ENCODE measurements around the gene ZNF79. TPM values are rescaled to one million over a fixed set of nuclear protein-coding genes. Genes with fewer than 3 reads are reported as not detected.

Gene ZNF79
- total RNA-seq, 1 donor: 11.9 TPM

DNA sequence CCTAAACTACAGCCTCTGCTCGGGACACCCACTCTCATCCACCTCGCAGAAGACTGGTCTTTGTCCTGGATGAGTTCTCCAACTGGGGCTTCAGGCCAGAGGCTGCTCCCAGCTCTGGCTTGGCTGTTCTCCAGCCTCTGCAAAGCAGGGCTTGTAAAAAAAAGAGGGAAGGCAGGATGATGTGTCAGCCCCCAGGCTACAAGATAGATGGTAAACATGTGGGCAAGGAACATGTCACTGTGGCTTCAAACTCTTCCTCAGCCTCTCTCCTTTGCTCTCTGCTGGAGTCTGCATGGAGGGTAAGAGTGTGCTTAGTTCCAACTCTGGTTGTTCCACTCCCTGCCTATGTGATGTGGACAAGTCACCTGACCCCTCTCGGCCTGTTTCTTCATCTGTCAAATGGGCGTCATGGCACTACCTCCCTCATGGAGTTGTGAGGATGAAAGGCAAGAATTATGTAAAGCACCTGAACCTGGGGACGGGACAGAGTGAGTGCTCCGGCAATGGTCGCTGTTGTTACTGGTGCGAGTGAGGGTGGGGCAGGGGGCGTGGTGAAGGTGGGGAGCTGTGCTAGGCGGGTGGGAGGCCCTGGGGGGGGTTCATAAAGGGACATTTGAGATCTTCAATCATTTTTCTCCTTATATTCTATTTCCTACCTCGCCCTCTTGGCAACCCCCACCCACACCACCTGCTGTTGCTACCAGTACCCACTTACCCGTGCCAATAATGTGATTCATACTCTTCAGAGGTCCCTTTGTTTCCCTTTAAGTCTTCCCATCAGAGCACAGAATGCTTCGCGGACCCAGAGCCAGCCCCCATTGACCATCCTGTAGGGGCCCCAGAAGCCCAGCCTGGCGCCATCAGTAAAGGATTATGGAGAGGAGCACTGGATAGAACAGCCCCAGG lies 6.8 kb upstream of the ZNF79 start:
- no peaks in the 10 kb centered on the region for H3K36me3 ChIP-seq (ENCODE audit: insufficient read depth, low read length)
- DNase-seq (ENCODE audit: insufficient read length, low spot score, missing footprints): no peak
- peaks cover 3% of the 10 kb centered on the region for H3K79me2 ChIP-seq (ENCODE audit: insufficient read depth, low read length)
- no peaks in the 10 kb centered on the region for H3K9me3 ChIP-seq (ENCODE audit: low read depth, low read length)
- no peak overlapping the region for H3K4me2 ChIP-seq (ENCODE audit: insufficient read depth, low read length)
- H4K20me1 ChIP-seq (ENCODE audit: insufficient read depth, low read length): peaks cover 2% of the 10 kb centered on the region
- TF ChIP-seq, protein P1, sequence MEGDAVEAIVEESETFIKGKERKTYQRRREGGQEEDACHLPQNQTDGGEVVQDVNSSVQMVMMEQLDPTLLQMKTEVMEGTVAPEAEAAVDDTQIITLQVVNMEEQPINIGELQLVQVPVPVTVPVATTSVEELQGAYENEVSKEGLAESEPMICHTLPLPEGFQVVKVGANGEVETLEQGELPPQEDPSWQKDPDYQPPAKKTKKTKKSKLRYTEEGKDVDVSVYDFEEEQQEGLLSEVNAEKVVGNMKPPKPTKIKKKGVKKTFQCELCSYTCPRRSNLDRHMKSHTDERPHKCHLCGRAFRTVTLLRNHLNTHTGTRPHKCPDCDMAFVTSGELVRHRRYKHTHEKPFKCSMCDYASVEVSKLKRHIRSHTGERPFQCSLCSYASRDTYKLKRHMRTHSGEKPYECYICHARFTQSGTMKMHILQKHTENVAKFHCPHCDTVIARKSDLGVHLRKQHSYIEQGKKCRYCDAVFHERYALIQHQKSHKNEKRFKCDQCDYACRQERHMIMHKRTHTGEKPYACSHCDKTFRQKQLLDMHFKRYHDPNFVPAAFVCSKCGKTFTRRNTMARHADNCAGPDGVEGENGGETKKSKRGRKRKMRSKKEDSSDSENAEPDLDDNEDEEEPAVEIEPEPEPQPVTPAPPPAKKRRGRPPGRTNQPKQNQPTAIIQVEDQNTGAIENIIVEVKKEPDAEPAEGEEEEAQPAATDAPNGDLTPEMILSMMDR (IDR thresholded peaks at IDR 0.05; ENCODE audit: extremely low read depth, low read depth, low read length): no peak
- peaks cover 3% of the 10 kb centered on the region for H3K4me1 ChIP-seq (ENCODE audit: insufficient read depth, low read length)
- no peak overlapping the region for H3K4me3 ChIP-seq (ENCODE audit: insufficient read depth, low read length)
- no peak overlapping the region for H3K27ac ChIP-seq (ENCODE audit: low read depth, low read length)
- no peaks in the 10 kb centered on the region for H3K27me3 ChIP-seq (ENCODE audit: insufficient read depth, low read length)
- H2AFZ ChIP-seq (ENCODE audit: low read length): no peak overlapping the region

DNA sequence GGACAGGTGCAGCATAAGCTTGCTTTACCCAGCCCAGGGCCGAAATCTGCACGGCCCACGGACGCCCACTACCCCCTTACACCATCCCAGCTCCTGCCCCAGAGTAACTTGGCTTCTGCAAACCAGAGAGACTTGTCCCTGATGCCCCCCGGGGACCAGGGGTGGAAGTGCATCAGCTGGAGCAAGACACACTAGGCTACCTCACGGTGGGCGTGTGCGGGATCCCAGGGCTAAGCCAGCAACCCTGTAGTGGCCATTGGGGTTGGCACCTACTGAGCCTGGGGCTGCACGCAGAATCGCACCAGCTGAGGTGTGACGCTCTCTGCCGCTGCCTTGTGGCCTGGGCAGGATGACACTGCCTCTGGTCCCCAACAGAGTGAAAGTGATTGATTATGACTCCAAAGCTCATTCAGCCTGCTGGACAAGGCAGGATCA lies 6.1 kb upstream of the ZNF79 start:
- TF ChIP-seq, protein P1 (IDR thresholded peaks at IDR 0.05; ENCODE audit: extremely low read depth, low read depth, low read length): peak; percentile 19
- no peak overlapping the region for H3K27ac ChIP-seq (ENCODE audit: low read depth, low read length)
- no peak for DNase-seq (ENCODE audit: insufficient read length, low spot score, missing footprints)
- peaks cover 9% of the 10 kb centered on the region for H3K79me2 ChIP-seq (ENCODE audit: insufficient read depth, low read length)
- peaks cover 2% of the 10 kb centered on the region for H4K20me1 ChIP-seq (ENCODE audit: insufficient read depth, low read length)
- no peak overlapping the region for H3K4me3 ChIP-seq (ENCODE audit: insufficient read depth, low read length)
- H3K36me3 ChIP-seq (ENCODE audit: insufficient read depth, low read length): no peaks in the 10 kb centered on the region
- H3K27me3 ChIP-seq (ENCODE audit: insufficient read depth, low read length): no peaks in the 10 kb centered on the region
- no peak overlapping the region for H2AFZ ChIP-seq (ENCODE audit: low read length)
- no peak overlapping the region for H3K4me2 ChIP-seq (ENCODE audit: insufficient read depth, low read length)
- H3K4me1 ChIP-seq (ENCODE audit: insufficient read depth, low read length): peaks cover 9% of the 10 kb centered on the region
- H3K9me3 ChIP-seq (ENCODE audit: low read depth, low read length): no peaks in the 10 kb centered on the region

DNA sequence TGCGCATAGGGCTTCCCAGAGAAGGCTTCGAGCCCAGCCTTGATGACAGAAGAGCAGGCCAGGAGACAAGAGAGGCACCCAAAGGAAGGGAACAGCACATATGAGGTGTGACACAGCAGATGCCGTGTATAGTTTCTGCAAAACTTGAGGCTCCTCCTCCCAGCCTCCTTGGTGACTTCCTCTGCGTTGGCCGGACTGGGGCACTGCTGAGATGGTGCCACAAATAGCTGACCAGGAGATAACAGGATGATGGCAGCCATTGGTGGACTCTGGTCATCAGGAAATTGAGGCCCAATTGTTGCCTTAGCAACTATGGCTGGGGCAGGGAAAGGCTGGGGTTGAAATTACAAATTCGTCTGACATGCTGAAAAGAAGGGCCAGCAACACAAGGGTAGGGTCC lies 4.8 kb upstream of the ZNF79 start:
- H2AFZ ChIP-seq (ENCODE audit: low read length): no peak overlapping the region
- H3K4me1 ChIP-seq (ENCODE audit: insufficient read depth, low read length): peaks cover 14% of the 10 kb centered on the region
- TF ChIP-seq, protein P1 (IDR thresholded peaks at IDR 0.05; ENCODE audit: extremely low read depth, low read depth, low read length): no peak
- H4K20me1 ChIP-seq (ENCODE audit: insufficient read depth, low read length): peaks cover 2% of the 10 kb centered on the region
- H3K79me2 ChIP-seq (ENCODE audit: insufficient read depth, low read length): peaks cover 14% of the 10 kb centered on the region
- H3K4me3 ChIP-seq (ENCODE audit: insufficient read depth, low read length): no peak overlapping the region
- no peaks in the 10 kb centered on the region for H3K36me3 ChIP-seq (ENCODE audit: insufficient read depth, low read length)
- H3K9me3 ChIP-seq (ENCODE audit: low read depth, low read length): no peaks in the 10 kb centered on the region
- H3K4me2 ChIP-seq (ENCODE audit: insufficient read depth, low read length): no peak overlapping the region
- no peaks in the 10 kb centered on the region for H3K27me3 ChIP-seq (ENCODE audit: insufficient read depth, low read length)
- no peak for DNase-seq (ENCODE audit: insufficient read length, low spot score, missing footprints)
- no peak overlapping the region for H3K27ac ChIP-seq (ENCODE audit: low read depth, low read length)

DNA sequence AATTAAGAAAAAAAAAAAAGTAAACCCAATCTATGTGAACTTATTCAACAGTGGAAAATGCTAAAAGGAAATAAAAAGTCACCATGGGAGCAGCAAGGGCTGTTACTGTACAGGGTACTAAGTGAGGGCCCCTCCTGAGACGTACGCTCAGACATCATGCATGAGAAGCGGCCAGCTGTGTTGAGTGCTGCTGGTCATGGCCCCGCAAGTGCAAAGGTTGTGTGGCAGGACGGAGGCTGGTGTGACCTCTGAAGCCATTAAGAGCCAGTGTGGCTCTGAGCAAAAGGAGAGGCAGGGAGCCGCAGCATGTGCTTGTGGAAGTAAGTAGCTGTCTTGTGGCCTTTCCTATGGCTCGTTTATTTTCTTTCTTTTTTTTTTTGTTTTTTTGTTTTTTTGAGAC lies 3.1 kb upstream of the ZNF79 start:
- Histone ChIP-seq H4K20me1 (ENCODE audit: insufficient read depth, low read length) (peaks cover 2% of the 10 kb centered on the region), H3K4me1 (ENCODE audit: insufficient read depth, low read length) (peaks cover 27% of the 10 kb centered on the region), H3K79me2 (ENCODE audit: insufficient read depth, low read length) (peaks cover 31% of the 10 kb centered on the region), H3K36me3 (ENCODE audit: insufficient read depth, low read length) (no peaks in the 10 kb centered on the region), H3K9me3 (ENCODE audit: low read depth, low read length) (no peaks in the 10 kb centered on the region), H3K27ac (ENCODE audit: low read depth, low read length) (no peak overlapping the region), H3K27me3 (ENCODE audit: insufficient read depth, low read length) (no peaks in the 10 kb centered on the region), H3K4me2 (ENCODE audit: insufficient read depth, low read length) (no peak overlapping the region), H3K4me3 (ENCODE audit: insufficient read depth, low read length) (no peak overlapping the region), H2AFZ (ENCODE audit: low read length) (no peak overlapping the region)
- TF ChIP-seq, protein P1 (IDR thresholded peaks at IDR 0.05; ENCODE audit: extremely low read depth, low read depth, low read length): no peak
- DNase-seq (ENCODE audit: insufficient read length, low spot score, missing footprints): no peak

All from osteoblast (primary cell).